HG03521 (cell line): Measurements from ENCODE around the gene B3GNT5.
"Not testable (repeated sequence)": the region's sequence is repeated elsewhere in the genome, so short reads cannot be mapped to it uniquely, and the experiment has no call there.

ENCODE experiments used
- ATAC-seq: cut with Tn5 transposase; IDR thresholded peaks from one replicate; pipeline ENCODE4 v1.9.1; 2021; ENCODE audit warnings: mild to moderate bottlenecking, moderate library complexity; ENCODE audit not compliant: unreplicated experiment

Gene B3GNT5

DNA sequence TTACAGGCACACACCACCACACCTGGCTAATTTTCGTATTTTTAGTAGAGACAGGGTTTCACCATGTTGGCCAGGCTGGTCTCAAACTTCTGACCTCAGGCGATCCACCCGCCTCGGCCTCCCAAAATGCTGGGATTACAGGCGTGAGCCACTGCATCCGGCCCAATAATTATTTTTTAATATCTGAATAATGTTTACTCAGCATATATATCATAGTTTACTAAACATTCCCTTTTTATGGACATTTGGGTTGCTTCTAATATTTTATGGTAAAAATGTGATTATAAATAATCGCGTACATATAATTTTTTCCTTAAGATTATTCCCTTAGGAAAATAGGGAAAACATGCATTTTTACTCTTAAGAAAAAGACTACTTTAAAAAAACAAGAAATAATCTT, 22.8 kb upstream of the B3GNT5 start:
- not testable (repeated sequence) for ATAC-seq

DNA sequence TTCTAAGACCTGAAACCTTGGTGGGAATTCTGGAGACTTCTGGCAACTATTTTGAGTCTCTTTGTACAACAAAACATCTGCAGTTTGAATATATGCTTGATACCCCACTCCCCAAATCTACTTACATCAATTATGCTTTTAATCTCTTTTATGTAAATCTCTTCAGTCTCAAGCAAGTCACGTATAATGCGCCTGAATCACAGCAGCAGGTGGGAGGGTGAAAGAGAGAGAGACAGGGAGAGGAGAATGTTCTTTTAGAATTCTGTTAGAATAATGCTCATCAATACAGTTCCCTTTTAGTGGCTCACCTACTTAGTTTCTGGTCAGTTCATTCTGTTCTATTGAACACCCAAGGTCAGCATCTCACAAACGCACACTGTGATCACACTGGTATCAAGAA, 22.2 kb upstream of the B3GNT5 start:
- ATAC-seq = no peak

DNA sequence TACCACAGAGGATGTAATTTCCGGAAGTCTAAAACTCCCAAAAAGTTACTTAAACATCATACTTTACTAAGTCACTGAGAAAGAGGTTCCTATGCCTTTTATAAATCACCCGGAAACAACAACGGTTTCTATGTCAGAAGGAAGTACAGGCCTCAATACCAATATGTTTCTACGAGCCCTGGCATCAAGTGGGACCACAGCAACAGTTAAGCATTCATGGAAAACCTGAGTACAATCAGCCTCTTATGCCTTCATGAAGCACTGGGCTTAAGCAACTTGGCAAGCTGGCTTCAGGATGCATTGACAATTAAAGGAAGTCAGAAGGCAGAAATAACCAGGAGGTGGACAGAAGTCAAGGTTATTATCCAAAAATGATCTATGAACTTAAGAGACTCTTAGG, 19.1 kb upstream of the B3GNT5 start:
- no peak for ATAC-seq

DNA sequence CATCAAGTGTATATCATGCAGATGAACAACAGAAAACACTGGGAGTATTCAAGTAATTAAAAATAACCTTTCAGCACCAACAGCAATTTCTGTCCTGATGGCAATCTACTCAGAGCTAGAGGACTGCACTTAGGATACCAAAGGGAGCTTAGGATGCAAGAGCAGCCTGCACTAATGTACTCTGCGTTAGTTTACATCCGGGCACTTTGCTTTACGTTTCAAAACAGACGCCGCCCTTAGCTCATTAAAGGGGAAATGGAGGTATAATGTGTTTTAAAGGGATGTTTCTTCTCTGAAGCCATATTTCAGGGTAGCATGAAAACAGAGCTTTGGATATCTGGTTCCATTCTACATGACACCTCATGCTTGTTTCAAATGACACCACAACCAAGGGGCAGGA, 14.0 kb upstream of the B3GNT5 start:
- ATAC-seq = no peak

DNA sequence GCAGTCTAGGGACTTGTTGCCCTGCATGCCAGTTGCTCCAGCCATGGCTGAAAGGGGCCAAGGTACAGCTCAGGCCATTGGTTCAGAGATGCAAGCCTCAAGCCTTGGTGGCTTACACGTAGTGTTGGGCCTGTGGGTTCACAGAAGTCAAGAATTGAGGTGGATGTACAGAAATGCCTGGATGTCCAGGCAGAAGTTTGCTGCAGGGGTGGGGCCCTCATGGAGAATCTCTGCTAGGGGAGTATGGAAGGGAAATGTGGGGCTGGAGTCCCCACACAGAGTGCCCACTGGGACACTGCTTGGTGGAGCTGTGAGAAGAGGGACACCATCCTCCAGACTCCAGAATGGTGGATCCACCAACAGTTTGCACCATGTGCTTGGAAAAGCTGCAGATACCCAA, 10.6 kb upstream of the B3GNT5 start:
- no peak for ATAC-seq

DNA sequence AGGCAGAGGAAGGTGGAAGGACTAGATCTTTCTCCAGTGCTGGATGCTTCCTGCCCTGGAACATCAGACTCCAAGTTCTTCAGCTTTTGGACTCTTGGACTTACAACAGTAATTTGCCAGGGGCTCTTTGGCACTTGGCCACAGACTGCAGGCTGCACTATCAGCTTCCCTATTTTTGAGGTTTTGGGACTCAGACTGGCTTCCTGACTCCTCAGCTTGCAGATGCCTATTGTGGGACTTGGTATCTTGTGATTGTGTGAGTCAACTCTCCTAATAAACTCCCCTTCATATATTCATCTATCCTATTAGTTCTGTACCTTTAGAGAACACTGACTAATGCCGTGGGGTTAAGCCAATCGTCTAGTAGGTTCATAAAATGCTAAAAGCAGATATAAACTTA, 8.8 kb upstream of the B3GNT5 start:
- ATAC-seq = no peak

DNA sequence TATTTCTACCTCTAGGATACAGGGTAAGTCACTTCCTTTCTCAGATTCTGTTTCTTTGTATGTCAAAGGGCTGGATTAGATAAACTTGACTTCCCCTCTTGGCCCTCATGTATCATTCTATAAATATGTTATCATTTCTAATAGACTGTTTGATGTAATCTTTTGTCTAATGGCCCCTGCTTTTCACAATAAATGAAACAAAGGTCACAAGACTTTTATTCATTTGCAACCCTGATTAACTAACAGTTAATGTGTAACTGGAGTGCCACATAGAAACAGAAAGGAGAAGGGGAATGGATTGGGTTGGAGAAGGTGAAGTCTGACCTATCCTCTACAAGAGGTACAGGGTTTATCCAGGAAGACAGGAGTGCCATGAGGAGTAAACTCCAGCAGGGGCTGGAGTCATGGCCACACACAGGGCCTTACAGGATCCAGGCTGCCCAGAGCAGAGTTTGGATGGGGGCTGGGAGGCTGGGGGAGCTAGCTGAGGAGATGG, 8.0 kb upstream of the B3GNT5 start:
- ATAC-seq = no peak

DNA sequence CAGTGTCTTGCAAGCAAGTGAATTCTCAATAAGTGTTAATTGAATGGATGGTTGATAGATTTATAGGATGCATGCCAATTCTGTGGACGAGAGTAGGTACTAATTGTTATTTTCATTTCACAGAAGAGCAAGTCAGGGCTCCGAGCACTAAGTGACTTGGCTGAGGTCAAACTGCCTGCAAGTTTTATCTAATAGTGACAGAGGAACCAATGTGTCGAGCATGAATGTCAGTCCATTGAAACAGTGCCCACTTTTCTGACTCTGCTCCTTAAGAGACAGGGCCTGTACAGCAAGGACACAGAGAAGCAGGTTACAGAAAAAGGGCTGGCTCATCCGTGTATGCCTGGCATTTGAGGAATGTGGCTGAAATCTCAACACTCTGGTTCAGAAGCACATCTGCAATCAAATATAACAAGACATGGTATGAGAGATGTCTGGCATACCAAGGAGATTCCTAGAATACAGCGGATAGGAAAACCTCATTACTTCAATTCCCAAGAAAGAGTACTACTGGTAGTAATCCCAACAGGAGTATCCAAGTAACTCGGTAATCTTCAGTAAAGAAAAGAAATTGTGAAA, 6.0 kb upstream of the B3GNT5 start:
- no peak for ATAC-seq

DNA sequence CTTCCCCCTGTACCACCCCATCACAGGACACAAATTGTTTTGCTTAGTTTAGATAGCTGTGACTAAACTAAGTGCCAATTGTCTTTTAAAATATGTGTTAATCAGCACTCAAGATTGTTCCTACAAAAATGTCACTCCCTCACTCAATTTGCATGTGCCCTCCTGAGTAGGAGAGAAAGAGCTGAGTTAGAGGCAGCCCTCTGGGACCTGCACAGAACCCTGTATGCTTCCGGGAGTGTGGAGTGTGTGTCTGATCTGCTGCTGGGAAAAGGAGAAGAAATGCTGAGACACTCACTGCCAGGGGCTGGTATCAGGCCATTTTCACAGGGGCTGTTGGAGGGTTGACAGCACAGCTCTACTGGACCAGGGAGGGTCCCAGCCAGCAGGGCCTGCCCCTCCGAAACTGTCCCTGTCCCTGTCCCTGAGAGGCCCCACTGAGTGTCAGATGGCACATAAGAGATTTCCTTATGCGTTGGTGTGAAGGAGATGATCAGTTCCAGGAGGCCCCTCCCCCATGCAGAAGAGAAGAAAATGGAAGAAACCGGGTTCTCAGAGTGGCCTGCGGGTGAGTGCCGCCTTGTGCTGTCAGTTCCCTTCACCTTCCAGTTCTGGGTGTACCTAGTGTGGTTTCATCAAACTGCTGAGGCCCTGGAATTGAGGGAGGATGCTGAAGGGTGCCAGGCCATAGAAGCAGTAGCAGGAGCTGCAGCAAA, 3.9 kb upstream of the B3GNT5 start:
- ATAC-seq = no peak

DNA sequence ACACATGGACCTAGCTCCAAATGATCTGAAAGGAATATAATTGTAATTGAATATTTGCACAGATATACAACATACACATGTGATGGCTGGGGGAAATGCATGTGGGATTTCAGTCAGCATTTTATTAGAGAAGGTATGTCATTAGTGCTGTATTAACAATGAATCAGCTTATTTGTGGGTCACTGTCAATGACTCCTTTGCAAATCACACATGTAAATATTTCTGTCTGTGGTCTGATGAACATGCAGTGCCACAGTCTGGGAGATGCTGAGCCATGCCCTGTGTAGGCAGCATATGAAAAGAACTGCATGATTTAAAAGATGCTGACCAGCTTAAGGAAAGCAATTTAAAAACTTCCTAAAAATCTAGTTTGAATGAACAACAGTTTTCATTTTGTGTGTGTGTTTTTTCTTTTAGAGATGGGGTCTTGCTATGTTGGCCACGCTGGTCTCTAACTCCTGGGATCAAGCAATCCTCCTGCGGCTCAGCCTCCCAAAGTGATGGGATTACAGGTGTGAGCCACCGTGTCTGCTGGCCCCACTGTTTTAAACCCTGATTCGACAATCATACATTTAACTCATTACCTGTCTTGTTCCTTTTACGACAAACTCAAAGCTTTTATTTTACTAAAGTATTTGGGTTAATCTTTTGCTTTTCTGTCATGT, 803 bp upstream of the B3GNT5 start:
- no peak for ATAC-seq

DNA sequence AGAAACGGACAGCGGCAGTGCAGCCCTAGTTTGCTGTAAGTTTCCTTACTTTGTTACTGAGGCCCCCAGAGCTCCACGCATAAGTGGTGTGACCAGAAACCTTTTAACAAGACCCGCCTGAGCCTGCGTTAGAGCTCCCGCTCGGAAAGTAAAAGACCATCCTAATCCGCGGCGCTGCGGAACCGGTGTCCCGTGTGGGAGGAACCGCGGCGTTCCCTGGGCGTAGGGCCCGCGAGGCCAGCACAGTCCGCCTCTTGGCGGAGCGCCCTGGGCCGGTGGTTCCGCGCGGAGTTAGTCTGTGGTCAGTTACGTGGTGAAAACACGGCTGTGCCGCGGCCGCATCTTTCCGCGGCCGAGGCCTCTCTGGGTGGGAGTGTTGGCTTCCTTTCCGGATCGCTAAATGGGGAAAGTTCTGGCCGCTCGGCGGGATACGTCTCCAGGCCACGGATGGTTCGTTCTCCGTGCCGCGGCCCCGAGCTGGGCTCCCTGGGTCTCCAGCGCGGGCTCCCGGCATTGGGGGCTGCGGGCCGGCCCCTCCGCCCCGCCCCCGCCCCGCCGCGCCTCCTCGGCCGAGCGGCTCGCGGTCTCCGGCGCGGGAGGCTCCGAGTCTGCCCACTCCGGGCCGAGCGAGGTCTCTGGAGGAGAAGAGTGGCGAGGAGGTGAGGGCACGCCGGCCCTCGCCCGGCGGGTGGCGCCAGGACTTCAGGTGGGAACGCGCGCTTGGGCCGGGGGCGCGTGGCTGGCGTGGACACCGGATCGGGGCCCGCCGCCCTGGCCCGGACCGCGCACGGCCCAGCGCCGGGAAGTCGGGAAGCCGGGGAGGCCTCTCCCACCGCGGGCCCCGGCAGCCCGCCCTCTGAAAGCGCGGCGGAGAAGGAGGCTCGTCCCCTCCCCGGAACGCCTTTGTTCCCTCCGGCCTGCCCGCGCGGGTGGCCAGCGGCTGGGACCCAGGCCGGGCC, 754 bp downstream of the B3GNT5 start:
- ATAC-seq = no peak

DNA sequence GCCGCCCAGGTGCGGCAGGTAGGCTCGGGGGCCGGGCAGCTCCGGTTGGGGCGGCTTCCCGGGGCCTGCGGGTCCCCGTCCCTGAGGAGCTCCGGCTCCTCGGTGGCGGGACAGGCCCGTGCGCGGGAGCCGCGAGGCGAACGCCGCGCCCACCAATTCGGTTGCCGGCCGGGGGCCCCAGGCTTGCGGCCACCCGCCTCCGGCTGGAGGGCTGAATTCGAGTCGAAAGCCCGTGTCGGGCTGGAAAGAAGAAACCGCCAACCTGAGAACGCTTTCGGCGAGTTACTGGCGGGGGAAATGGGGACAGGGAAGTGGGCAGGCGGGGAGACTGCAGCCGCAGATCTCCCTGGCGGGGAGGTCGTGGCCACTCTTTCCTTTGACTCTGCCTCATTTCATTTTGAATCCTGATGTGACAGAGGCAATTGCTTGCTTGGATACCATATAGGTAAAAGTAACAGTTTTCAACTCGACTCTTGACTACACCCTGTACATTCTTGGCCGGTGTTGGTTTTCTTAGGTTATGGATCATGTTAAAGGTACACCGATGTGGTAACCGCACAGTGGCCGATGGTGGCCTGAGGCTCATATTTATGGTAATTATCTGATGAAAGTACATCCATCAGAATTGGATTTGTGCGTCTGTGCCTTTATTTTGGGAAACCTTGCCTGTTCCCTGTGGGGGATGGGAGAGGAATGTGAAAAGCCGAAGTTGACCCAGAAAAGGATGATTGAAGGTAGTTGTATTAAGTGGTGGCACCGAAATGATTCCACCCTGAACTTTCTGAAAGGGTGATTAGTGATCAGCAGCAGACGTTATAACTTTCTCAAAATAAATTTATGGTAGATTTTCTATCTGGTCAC, 1.7 kb downstream of the B3GNT5 start:
- ATAC-seq = no peak

DNA sequence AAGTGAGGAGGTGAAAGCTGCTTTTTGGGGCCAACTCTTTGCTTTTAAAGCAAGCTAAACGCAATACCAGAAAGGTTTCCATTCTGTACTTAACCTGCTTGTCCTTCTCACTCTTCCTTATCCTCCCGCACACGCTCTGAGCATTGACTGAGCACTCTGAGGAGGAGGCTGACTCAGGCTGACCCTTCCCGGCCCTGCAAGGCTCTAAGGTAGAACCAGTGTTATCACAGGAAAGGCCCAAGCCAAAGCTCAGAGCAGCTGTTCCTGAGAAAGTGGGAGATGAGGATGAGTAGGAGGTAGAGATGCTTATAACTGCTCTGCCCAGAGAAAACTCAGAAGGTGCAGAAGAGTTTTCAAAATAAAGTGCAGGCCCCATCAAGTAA, 2.3 kb downstream of the B3GNT5 start:
- ATAC-seq = no peak

DNA sequence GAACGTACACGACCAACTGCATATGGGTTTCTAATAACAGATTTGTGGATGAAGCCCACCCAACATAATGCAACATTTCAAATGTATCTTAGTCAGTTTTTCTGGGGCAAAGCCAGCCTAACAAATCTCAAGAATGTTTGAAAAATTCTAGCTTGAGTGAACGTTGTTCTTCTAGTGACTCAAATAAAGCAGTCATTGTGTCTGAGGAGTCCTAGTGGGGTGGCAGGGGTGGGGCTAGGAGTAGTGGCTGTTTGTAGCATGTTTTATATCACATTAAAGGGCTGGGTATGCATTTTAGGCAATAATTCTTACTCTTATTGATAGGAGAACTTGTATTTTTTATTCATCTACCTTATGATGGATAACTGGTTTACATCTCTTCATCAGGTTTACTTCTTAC, 6.0 kb downstream of the B3GNT5 start:
- no peak for ATAC-seq

DNA sequence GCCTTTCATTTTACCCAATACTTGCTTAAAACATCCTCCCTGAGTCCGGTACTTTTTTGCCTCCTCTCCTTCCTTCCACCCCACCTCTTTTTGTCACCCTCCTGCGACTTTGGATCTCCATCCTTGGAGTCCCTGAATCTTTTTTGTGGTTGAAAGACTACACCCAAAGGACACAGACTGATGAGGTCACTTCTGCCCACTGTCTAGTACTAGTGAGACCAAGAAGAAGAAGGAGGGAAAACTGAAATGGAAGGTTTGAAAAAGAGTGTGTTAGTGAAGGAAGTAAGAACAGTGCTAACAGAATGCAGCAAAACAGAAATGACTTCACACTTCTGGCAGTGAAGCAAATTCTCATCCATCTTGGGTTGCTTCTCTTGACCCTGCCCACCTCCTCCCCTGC, 6.6 kb downstream of the B3GNT5 start:
- no peak for ATAC-seq

DNA sequence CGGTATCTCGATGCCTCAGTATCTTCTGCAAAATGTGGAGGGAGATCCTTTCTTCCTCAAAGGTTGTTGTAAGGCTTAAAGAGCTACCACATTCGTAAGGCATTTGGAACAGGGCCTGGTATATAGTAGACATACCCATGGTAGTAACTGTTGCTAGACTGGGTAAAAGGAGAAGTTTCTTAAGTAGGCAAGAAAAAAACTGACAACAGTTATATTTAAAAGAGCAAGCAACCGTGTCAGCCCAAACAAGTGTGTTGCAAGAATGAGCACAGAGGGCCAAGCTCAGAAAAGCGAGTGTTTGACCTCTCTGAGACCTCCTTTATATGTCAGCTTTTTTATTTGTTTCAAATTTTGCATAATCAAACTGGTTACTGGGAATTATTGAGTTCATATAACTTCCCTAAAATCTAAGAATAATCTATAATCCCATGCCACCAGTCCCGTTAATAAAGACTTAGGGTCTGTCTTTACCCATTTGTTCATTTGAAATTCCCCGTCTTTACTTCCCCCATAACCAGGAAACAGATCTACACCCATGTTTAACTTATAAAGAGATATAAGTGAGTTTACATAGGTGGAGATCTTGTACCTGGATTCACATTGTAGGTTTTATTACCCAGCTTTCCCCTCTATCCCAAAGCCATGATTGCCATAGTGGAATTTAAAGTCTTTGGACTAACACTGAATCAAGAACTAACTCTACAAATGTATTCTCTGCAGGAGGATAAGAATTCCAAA, 7.3 kb downstream of the B3GNT5 start:
- ATAC-seq = no peak

DNA sequence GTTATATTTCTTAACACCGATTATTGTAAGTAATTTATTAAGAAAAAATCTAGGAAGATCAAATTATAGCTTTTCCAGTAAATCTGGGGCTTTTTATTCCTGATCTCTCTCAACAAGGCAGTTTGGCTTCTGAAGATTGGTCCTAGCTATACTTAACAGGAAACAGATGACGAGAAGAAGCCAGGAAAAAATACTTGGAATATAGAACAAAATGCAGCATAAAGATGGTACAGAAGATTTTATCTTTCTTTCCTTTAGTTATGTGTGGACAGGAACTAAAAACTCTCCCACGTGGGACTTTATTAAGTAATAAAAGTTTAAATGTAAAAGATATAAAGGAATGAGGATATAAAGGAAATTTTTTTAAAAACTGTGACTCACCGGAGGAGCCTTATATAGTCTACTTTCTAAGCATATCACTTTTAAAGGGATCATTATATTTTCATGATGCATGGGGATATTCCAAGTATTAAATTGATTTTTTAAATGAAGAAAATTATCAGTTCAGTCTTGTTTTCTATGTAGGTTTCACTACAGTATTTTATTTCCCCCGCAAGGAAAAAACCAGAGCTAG, 8.2 kb downstream of the B3GNT5 start:
- no peak for ATAC-seq

DNA sequence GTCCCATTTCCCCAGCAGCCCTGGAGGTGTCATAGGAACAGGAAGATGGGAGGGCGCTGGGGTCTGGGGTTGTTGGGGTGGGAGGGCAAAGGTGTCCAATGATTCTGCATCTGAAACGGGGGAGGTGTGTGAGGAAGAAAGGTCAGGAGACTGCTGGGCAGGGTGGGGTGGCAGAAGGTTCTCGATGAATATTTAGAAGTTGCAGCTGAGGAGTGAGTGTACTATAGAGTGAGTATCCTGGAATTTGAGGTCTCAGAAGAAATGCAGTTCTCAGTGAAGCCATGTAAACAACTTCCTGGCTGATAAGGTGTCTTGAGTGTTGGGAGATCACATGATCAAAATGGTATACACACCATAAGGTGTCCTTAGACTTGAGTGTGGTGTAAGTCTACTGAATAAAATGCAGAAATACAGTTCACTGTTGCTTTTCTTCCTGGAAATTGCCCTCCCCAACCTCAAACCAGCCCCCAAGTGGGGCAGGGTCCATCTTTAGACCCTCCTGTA, 9.9 kb downstream of the B3GNT5 start:
- ATAC-seq = no peak

DNA sequence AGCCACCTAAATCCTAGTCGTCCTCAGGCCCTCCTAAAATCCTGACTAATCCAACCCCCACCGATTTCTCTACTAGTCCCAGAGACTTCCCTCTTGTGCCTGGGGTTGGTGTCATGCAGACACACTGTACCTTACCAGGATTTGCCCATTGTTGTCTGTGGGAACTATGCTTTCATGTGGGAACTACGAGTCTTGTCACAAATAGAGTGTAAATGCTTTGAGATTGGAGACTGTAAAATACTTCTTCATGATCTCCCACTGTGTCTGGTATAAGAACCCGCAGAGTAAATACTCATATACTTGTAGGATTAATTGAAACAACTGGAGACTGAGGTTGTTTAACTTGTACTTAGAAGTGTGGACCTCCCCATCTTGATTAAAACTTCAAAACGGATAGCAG, 11.2 kb downstream of the B3GNT5 start:
- no peak for ATAC-seq
